Umbilical cord (tissue), 2 donors: ENCODE data around the gene SBDS. TPM values are rescaled to one million over a fixed set of nuclear protein-coding genes. Genes with fewer than 3 reads are reported as not detected.
"Not testable (repeated sequence)": the region's sequence is repeated elsewhere in the genome, so short reads cannot be mapped to it uniquely, and the experiment has no call there.

Source experiments
- DNase-seq: peaks from one replicate; pipeline ENCODE4 v3.0.0-alpha.2; 2015; ENCODE audit warnings: low spot score
- total RNA-seq: library from RNA; depleted of rRNA; stranded (reverse); fragments of >200 nt; gene quantifications from one replicate; pipeline ENCODE4 v1.2.3, GENCODE V29; 2014; ENCODE audit warnings: low replicate concordance; ENCODE audit not compliant: insufficient read depth

The SBDS gene
- total RNA-seq, 1 donor from 2014 or later, result 117 TPM

DNA sequence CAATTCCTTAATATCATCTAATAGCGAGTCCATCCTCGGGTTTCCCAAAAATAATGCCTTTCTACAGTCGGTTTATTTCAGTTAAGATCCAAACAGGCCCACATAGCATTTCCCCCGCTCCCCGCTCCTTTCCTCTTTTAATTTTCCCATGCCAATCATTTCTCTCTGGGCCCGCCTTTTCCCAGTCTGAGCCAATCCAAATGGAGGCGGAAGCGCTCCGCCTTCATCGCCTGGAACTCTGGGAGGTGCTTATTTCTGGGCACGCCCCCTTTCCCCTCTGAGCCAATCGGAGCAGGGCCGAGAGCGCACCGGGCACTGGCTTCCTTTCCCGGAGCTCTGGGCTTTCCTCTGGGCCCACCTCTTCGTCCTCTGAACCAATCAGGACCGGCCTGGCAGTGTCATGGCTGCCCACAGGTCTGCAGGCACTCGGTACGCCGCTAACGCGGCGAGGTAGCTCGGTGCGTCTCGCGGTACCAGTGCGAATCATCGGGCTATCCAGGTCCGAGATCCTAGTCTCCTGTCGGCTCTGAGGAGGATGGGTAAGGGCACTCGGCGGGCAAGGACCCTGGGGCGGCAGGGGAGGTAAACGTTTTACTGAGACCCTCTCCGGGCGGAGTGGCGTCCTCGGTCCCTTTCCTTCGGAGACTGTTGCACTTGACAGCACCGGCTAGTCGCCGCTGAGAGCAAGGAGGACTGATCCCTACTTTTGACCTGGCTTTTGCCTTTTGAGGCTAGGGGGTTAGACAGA lies 1.2 kb upstream of the SBDS start, which contains the start of gene TYW1:
Gene TYW1 (plus strand): TSS at position 390 of the 748 bp plus-strand sequence. CDS start 146 bp downstream, at position 536.
- peak; percentile 99 for DNase-seq

DNA sequence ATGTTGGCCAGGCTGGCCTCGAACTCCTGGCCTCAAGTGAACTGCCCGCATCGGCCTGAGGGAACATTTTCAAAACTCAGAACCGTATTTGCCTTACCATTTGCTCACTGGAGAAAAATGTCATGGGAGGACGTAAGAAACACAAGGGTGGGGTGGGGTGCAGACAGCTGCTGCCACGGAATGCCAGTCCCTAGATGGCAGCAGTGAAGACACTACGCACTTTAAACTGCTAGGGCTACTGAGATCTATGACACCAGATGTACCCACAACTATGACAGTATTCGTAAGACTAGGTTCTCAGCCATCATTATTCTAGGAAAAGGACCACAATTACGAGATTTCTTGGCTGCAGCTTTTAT lies 716 bp downstream of the SBDS start:
- peak; percentile 82 for DNase-seq

DNA sequence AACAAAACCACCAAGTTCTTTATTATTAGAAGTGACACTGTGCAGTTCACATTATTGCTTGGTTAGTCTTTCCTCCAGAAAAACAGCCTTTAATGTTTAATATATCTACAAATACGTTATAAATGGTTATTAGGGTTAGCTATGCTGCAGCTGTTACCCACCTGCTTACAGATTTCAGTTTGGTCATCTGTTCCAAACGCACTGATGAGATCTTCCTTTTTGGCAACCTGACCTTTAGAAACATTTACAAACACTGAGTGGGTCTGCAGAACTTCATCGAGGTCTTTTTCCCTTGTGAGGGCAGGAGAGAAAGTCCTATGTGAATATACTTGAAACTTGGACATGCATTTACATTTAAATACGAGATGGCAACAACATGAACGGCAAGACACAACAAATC lies 1.3 kb downstream of the SBDS start:
- DNase-seq, result not testable (repeated sequence)

DNA sequence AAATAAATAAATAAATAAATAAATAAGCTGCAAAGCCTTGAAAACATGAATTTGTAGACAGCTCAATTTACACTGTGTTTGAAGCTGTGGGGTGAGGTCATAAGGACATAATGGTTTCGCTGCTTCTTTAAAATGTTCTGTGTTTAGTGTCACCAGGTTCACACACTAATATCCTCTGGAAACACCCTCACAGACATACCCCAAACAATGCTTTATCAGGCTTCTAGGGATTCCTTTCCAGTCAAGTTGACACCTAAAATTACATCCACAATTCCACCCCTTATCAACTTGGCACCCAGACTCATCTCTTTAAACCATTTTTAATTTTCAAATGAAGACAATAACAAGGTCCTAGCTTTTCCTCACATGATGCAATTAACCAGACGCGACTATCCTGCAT lies 5.8 kb downstream of the SBDS start:
- not testable (repeated sequence) for DNase-seq

DNA sequence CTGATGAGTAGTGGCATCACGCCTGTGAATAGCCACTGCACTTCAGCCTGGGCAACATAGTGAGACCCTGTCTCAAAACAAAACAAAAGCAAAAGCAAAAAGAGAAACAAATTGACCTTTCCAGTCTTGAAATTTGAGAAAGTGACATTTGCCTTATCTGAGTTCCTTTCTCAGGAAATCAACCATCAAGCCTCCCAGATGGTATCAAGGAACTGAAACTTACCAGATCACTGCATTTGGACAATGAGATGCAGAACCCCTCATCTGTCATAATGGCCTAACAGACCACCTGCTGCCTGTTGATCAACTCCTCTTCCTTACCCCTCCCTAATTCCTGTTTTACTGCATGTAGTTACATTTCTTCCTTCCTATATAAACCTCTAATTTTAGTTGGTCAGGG lies 15.1 kb downstream of the SBDS start:
- DNase-seq, result not testable (repeated sequence)

DNA sequence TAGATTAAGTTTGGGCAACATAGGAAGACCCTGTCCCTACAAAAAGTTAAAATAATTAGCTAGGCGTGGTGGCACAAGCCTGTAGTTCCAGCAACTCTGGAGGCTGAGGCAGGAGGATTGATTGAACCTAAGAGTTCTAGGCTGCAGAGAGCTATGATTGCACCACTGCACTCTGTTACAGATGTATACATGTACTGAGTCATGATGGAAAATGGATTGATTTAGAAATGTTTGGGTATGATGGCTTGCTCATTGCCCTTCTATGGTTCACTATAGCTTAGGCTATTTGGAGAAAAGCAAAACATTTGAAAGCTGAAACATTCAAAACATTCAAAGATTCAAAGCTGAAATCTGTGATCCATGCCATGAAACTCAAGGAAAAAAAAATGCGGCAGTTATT lies 16.4 kb downstream of the SBDS start:
- not testable (repeated sequence) for DNase-seq

DNA sequence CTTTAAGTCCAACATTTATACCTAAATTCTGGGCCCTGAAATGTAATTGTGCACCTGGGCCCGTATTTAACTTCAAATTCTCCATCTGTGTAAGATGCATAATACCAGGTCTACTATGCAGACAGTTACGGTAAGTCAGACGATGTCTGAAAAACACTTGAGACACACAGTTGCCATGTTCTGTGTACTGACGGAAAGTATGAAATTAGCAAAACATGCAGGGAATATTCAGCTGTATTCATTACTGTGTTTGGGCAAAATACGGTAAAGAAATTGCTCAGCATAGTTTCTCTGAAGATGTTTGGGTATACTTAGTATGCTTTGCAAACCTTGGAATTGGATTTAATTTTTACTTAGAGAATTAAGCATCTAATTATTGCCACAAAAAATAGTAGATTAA lies 17.1 kb downstream of the SBDS start:
- DNase-seq, result not testable (repeated sequence)

DNA sequence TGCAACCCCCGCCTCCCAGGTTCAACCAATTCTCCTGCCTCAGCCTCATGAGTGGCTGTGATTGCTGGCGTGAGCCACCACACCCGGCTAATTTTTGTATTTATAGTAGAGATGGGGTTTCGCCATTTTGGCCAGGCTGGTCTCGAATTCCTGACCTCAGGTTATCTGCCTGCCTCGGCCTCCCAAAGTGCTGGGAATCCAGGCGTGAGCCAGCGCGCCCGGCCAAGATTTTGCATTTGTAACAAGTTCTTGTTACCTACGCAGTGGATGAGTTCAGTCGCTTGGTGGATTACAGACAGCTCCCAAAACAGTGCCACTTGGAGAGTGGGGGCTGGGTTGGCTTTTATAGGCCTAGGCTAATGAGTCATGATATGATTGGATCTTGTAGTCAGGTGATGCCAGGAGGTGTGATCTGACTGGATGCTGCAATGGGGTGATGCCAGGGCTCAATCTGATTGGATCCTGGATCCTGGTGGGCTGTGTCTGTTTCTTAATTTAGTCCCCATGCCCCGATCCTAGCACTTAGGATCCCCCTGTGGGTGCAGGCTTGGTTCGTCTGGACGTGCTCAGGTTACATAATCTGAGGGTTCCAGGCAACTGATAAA lies 20.3 kb downstream of the SBDS start:
- no peak for DNase-seq

DNA sequence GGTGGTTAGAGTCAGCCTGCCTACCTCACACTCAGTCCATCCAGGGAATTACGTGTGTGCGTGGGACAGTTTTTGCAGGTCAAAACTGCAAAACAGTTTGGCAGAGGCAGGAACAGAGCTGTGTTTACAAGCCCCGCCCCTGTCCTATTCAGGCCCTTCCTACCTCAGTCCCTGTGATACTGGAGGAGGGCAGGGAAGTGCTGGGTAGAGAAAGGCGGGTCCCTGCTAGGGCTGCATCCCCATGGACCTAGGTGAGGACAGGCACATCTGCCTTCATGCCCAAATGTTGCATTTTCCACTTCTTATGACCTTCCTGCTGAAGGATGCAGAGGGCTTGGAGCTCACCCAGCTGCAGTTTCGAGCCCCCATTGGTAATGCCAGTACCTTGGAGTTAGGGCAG lies 25.1 kb downstream of the SBDS start:
- DNase-seq, result no peak

DNA sequence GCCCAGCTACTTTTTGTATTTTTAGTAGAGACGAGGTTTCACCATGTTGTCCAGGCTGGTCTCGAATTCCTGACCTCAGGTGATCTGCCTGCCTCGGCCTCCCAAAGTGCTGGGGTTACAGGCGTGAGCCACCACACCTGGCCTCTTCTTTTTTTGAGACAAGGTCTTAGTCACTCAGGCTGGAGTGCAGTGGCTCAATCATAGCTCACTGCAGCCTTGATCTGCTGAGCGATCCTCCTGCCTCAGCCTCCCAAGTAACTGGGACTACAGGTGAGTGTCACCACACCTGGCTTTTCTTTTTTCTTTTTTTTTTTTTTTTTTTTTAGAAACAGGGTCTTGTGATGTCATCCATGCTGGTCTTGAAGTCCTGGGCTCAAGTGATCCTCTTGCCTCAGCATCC lies 26.4 kb downstream of the SBDS start:
- not testable (repeated sequence) for DNase-seq

DNA sequence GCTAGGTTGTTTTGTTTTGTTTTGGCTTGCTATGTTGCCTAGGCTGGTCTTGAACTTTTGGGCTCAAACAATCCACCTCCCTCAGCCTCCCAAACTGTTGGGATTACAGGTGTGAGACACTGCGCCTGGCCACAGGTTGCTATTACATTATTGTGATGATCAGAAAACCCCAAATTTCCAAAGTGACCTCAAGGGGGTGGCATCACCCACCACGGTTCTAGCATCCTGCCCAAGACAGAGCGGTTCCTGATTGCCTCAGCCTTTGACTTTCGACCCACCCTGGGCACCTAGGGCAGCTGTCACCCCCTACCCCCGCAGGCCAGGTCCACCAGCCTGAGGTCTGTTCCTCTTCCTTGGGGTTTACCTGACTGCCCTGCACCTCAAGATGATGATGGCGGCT lies 28.4 kb downstream of the SBDS start:
- DNase-seq, result no peak

DNA sequence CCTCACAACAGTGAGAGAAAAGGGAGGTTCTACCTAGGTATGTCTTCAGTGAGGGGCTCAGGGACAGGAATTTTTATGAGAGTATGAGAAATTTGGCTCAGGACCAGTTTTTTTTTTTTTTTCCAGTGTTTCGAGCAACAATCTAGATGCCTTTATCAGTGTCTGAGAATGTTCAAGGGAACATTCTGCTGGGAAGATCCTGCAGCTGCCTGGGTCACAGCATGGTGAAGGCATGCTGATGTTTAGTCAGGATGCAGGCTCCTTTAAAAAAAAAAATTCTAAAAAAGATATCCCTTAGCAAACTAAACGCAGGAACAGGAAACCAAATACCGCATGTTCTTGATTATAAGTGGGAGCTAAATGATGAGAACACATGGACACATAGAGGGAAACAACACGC lies 31.0 kb downstream of the SBDS start:
- DNase-seq, result peak; percentile 52

DNA sequence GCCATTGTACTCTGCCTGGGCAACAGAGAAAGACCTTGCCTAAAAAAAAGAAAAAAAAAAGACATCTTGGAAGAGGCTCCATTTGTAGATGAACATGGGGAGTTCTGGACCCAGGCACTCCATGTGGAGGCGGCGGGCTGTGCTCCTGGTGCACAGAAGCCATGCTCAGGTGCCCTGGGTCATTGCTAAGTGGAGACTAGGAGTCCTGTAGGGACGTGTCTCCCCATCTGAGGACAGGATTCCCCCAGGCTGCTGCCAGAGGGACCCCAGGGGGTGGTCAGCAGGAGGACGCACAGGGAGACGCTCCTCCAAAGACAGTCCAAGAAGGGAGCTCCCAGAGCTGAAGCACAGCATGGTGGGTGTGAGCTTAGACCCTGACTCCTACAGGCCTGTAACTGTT lies 34.3 kb downstream of the SBDS start:
- DNase-seq, result no peak

DNA sequence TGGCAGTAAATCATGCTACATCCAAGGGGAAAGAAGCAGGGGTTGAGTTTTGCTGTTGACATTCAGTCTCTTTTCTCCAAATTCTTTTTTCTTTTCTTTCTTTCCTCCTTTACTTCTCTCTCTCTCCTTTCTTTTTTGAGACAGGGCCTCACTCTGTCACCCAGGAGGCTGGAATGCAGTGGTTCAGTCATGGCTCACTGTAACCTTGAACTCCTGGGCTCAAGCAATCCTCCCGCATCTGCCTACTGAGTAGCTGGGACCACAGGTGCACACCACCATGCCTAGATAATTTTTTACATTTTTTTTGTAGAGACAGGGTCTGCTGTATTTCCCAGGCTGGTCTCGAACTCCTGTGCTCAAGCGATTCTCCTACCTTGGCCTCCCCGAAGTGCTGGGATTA lies 35.2 kb downstream of the SBDS start:
- DNase-seq, result no peak

DNA sequence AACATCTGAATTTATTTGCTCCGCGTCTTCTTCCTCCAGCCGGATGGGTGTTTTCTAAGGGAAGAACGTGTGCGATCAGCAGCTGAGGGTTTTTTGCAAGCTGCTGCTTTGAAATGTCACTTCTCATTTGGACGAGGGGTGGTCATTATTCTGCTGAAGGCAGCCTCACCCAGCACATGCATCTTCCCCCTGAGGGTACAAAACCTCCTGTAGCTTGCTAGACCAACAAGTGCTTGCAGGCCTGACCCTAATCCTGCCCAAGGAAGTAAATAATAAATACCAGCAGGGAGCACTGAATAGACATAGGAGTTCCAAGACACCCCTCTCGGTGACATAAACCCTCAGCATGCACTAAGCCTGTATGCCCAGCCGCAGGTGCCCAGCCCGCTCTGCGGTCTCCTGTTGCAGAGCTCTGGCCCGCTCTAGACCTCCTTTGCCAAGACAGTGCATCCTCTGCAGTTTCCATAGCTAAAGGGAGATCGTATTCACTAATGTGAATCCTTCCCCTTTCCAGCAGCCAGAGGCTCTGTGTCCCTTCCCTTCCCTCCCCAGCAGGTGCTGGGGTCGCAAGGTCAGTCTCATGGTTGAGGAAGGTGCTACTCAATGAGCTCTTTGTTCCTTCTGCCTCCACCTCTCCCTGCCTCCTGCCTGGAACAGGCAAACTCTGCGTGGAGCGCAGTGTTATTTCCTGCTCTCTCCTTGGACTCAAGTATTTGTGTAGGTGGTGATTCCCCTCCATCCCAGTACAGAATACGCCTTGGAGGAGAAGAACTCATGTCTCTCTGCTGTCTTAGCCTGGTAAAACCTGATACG lies 36.6 kb downstream of the SBDS start:
- no peak for DNase-seq

DNA sequence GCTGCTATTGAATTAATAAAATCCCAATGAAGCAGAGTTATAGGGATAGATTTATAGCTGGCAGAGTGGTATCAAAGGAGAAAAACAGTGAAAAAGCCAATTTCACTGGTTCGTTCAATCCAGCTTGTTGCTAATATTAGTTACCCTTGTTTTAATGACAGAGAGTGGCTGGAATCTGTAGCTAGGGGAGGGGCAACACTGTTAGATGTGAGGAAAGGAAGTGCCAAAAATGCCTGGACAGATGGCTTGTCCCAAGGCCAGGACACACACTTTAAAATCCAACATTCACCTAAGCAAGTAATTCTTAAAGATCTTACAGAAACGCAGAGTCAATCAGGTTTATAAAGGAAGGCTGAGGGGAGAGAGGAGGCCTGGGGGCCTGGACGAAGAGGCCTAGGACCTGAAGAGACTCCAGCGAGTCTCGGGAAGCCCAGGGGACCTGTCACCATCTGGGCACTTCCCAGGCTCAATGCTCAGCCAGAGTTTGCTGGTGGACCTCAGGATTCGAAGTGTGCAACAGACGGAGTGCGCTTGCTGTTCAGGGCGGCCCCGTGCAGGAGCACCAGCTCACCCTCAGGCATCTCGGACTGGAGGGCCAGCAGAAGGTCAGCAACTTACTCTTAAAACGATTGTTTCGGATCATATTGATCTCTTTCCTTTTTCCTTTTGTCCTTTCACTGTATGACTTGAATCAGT lies 37.6 kb downstream of the SBDS start:
- no peak for DNase-seq

DNA sequence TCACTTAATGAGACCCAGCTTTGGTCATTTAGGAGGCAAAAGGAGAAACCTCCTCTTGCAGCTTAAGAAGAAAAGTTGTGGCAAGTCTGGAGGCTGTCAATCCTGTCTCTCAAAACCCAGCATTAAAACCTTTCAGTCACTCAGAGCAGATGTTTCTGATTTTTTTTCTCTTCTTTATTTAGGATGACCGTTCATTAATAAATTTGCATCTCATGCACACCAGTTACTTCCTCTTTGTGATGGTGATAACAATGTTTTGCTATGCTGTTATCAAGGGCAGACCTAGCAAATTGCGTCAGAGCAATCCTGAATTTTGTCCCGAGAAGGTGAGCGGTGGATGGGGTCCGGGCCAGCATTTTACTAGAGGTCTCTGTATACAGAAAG lies 42.4 kb downstream of the SBDS start:
- DNase-seq, result no peak

DNA sequence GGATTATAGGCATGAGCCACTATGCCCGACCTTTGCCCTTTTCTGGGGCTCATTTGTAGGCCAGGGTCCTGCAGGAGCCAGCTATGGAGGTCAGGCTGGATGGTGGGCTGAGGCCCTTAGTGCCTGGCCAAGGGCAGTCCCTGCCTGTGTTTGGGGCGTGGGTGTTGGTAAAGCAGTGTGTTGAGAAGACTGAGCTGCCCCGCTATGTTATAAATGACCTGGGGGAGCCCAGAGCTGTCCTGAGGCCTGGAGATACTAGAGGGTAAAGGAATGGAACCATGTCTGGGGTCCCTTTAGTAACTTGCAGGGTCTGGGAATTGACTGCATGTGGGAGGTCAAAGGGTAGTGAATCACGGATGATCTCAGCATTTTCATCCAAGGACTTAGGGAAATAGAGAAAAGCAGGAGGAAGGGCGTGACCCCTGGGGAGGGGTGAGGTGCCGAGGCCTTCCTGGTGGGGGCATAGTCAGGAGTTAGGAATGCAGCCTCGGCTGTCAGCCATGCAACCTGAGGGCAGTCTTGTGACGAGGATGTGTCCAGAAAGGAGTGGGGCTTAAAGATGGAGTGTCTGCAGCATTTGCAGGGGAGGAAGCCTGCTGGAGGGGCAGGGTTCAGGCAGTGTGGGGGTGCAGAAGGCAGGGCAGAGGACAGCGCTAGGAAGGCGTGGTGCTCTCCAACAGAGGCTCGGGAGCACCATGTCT lies 42.9 kb downstream of the SBDS start:
- no peak for DNase-seq

DNA sequence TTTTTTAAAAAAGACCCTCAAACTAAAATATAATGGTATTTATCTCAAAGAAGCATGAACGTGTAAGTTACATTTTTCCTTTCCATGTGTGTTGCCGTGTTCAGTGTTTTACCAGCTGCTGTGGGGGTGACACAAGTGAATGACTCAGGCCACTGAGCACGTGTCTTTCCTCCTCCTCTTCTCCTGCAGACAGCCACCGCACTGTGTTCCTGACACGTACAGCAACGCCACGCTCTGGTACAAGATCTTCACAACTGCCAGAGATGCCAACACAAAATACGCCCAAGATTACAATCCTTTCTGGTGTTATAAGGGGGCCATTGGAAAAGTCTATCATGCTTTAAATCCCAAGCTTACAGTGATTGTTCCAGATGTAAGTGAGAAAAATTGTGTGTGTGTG lies 44.6 kb downstream of the SBDS start:
- DNase-seq, result no peak

DNA sequence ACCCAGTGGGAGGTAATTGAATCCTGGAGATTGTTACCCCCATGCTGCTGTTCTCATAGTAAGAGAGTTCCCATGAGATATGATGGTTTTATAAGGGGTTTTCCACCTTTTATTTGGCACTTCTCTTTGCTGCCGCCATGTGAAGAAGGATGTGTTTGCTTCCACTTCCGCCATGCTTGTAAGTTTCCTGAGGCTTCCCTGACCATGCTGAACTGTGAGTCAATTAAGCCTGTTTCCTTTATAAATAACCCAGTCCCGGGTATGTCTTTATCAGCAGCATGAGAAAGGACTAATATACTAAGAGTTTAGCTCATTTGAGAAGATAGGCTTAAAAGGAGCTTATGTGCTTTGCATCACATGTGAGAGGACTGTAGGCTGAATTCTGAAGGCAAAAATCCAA lies 45.1 kb downstream of the SBDS start:
- DNase-seq, result no peak

DNA sequence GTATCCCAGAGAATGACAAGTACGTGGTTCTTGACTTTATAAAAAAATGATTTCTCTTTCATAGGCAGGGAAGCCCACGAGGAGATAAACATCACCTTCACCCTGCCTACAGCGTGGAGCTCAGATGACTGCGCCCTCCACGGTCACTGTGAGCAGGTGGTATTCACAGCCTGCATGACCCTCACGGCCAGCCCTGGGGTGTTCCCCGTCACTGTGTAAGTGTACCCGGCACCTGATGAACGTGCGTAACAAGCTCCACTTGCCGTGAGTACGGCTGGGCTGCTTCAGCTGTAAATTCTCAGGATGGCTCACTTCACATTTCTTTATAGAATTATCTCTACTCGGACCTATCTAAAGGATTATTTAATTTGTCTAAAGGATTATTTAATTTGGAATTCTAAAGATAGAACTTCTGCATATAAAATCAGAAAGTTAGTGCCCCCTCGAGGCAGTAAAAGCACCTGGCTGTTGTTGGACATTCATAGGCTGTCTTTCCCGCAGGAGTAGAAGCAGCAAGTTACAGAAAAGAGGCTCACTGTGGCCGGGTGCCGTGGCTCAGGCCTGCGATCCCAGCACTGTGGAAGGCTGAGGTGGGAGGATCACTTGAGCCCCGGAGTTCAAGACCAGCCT lies 46.8 kb downstream of the SBDS start:
- DNase-seq, result no peak
